C4-2B (cell line): ENCODE results near the gene PKMYT1.

Experiments
- H3K27ac ChIP-seq: fragments of 450-650 bp; 2 replicates; pipeline ENCODE4 v1.5.1; 2017
- CTCF ChIP-seq: fragments of 450-650 bp; conservative IDR thresholded peaks from 2 replicates; pipeline ENCODE4 v1.5.1; 2017; ENCODE audit warnings: mild to moderate bottlenecking
- ZFX ChIP-seq: fragments of 450-650 bp; IDR thresholded peaks from 2 replicates; pipeline ENCODE4 v1.6.1; 2017

PKMYT1 gene

DNA sequence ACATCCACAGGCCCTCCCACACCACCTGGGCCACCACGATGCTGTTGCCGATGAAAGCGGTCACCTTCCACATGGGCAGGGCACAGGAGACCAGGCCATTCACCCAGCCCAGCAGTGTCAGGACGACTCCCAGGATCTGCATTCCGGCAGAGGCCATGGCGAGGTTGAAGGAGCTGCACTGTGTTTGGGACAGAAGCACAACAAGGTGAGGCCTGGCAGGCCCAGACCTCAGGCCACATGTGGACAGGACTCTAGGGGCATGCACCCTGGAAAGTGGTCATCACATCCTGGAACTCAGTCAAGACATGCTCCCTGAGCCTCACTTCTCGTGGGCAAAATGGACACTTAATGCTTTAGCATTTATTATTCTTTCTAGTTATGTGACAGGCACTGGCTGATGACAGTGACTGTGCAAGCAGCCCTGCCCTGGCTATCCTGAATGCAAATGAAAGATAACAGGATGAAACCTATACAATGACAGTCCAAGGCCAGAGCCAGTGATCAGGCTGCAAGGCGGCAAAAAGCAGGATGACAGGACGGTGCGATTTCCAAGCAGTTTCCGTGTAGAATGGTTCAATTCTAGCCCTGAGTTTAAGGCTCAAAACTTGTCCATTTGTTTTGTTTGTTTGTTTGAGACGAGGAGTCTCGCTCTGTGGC lies 35.7 kb upstream of the PKMYT1 start:
- H3K27ac ChIP-seq = no peak overlapping the region
- TF ChIP-seq CTCF = no peak
- no peak for TF ChIP-seq ZFX

DNA sequence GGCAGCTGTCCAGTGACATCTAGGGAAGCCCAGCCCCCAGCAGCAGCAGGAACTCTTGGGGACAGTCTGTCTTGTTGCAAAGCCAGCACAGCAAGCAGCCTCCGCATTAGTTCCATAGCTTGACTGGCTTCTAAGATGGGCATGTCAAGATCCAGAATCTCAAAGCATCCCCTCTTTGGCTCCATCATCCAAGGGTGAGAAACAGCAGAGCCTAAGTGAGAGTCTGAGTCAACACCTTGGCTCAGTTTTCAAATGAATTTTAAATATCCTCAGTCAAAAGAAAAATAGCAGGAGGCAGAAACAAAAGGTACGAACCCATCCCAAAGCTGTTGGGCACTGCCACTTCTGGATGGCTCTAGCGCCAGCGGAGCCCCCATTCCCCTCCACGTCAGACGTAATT lies 34.7 kb upstream of the PKMYT1 start:
- no peak for TF ChIP-seq ZFX
- TF ChIP-seq CTCF = no peak
- no peak overlapping the region for H3K27ac ChIP-seq

DNA sequence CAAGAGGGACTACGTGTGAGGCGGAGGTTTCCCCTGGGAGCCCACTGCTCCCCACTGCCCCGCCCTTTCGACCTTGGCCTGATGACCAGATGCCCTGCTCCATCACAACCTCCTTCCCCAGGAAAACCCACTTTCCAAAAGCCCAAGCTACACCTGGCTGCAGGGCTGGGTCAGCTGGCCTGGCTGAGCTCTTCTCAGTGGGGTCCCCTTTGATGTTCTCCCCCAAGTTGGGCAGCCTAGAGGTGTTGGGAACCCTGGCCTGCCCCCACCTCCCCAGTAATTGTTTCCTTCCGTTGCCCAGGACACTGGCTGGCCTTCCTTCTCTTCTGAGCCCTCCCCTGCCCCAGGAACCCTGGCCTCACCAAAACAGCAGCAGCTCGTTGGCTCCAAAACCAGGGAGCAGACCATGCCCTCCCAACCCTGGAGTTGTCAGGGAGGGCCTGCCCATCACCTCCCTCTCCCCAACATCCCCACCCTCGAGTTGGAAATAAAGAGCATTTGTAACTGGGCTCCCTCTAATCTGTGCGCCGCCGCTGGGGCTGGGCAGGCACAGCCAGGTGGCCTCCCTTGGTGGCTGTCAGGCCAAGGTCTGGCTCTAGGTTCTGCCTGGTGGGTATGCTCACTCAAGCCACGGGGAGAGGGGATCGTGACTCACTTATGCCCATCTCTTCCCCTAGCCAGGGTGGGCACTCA lies 33.9 kb upstream of the PKMYT1 start:
- no peak for TF ChIP-seq ZFX
- no peak overlapping the region for H3K27ac ChIP-seq

DNA sequence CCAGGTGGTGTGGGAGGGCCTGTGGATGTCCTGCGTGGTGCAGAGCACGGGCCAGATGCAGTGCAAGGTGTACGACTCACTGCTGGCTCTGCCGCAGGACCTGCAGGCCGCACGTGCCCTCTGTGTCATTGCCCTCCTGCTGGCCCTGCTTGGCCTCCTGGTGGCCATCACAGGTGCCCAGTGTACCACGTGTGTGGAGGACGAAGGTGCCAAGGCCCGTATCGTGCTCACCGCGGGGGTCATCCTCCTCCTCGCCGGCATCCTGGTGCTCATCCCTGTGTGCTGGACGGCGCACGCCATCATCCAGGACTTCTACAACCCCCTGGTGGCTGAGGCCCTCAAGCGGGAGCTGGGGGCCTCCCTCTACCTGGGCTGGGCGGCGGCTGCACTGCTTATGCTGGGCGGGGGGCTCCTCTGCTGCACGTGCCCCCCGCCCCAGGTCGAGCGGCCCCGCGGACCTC lies 33.3 kb upstream of the PKMYT1 start:
- no peak overlapping the region for H3K27ac ChIP-seq
- TF ChIP-seq CTCF (no peak), ZFX (no peak)

DNA sequence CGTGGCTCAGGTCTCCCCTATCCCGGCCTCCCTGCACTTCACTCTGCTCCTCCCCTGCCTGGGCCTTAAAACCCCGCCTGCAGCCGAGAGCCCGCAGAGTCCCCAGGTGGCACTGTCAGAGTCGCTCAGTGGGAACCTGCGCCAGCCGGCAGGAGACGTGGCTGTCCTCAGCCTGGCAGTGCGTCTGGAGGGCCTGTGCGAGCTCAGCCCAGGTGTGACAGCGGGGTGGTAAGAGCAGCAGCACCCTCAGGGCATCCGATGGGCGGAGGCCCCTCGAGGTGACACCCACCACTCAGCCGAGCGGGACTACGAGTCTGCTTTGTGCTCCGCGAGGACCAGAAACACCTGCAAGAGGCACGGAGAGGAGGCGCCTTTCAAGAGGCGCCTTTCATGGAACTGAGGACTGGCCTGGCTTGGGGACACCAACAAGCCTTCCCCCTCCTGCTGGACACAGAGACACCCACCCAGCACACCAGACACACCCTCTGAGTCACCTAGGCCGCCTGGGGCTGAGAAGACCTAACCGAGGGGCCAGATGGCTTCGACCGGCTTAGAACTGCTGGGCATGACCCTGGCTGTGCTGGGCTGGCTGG lies 32.7 kb upstream of the PKMYT1 start, which contains the start of gene CLDN9:
Gene CLDN9 (plus strand): TSS at position 96 of the 593 bp plus-strand sequence. CDS start 440 bp downstream, at position 536.
- TF ChIP-seq ZFX (no peak), CTCF (no peak)
- H3K27ac ChIP-seq = no peak within 1 kb of the TSS

GRCh38 chr16:3012246-3012645 lies 32.0 kb upstream of the PKMYT1 start:
- H3K27ac ChIP-seq = no peak overlapping the region
- no peak for TF ChIP-seq ZFX
- TF ChIP-seq CTCF = no peak

DNA sequence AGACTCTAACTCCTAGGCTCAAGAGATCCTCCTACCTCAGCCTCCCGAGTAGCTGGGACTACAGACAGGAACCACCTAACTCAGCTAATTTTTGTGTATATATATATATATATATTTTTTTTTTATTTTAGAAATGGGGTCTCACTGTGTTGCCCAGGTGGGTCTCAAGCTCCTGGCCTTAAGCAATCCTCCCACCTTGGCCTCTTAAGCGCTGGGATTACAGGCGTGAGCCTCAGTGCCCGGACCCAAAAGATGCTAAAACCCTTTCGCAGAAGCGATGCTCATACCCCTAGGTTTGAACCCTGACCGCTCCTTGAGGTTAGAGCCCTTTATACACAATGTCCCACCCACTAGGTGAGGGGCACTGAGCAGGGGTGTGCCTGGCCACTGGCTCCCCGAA lies 30.3 kb upstream of the PKMYT1 start:
- no peak overlapping the region for H3K27ac ChIP-seq
- TF ChIP-seq ZFX (no peak), CTCF (no peak)
